GM12878 (cell line): ENCODE data around the gene DHX16. TPM values are rescaled to one million over a fixed set of nuclear protein-coding genes. Genes with fewer than 3 reads are reported as not detected.

Source experiments
- ATAC-seq: fragments of 200-7000 bp; cut with Tn5 transposase; 3 replicates; pipeline ENCODE4 v1.9.1; 2020; ENCODE audit warnings: mild to moderate bottlenecking, moderate library complexity
- BruUV-seq: library from RNA; stranded (reverse); fragments of 400-500 nt; replicated peaks from 2 replicates; lab custom pipeline; 2021; lab: Mats Ljungman, UMichigan
- CTCF ChIA-PET: fragments of 300-600 bp; sonication (Branson Sonifier 250); formaldehyde crosslinking; extraction: SDS; loops from one replicate; lab custom pipeline; 2021; ENCODE audit warnings: inconsistent platforms; lab: Yijun Ruan, JAX
- POLR2A ChIA-PET: fragments of 350-600 bp; formaldehyde crosslinking; extraction: SDS; loops from one replicate; lab custom pipeline; 2021; ENCODE audit warnings: inconsistent platforms; lab: Charles Lee
- RAD21 ChIA-PET: fragments of 300-600 bp; sonication (Branson Sonifier 250); formaldehyde crosslinking; loops from one replicate; lab custom pipeline; 2023; ENCODE audit warnings: antibody characterized with exemption; ENCODE audit not compliant: unreplicated experiment; lab: Charles Lee
- SMC1A ChIA-PET: fragments of 300-600 bp; sonication (Branson Sonifier 250); formaldehyde crosslinking; loops from one replicate; lab custom pipeline; 2023; ENCODE audit not compliant: unreplicated experiment, uncharacterized antibody; lab: Charles Lee
- DNase-seq: peaks from one replicate; pipeline ENCODE4 v3.0.0-alpha.2; 2011; ENCODE audit warnings: low read depth, low spot score
- FAIRE-seq: peaks from 3 replicates; lab custom pipeline; 2011; peaks lifted over from hg19 to GRCh38; lab: Jason Lieb, UNC
- H2AFZ ChIP-seq: 2 replicates; pipeline ENCODE4 v1.6.0; 2011; ENCODE audit warnings: low read depth, low read length, control low read depth; ENCODE audit not compliant: control insufficient read depth
- H3K27ac ChIP-seq: 2 replicates; pipeline ENCODE4 v1.5.1; 2011; ENCODE audit warnings: control low read depth; ENCODE audit not compliant: control insufficient read depth, insufficient read depth
- H3K27me3 ChIP-seq, 2 experiments: replicated peaks in 1 of 2; 2 replicates each; pipeline versions ENCODE4 v1.6.0 to v1.6.1; 2011; ENCODE audit warnings: low read length in 1 of 2; ENCODE audit not compliant: control insufficient read depth in 2 of 2, insufficient read depth in 2 of 2
- H3K36me3 ChIP-seq, 2 experiments: 2 replicates each; pipeline ENCODE4 v1.5.1; 2011; ENCODE audit warnings: low read length in 1 of 2; ENCODE audit not compliant: control insufficient read depth in 2 of 2, insufficient read depth in 2 of 2
- H3K4me1 ChIP-seq: 2 replicates; pipeline ENCODE4 v1.6.1; 2011; ENCODE audit warnings: mild to moderate bottlenecking, low read length, moderate library complexity, mixed read lengths; ENCODE audit not compliant: control insufficient read depth, insufficient read depth
- H3K4me2 ChIP-seq: 2 replicates; pipeline ENCODE4 v1.6.0; 2011; ENCODE audit warnings: control low read depth; ENCODE audit not compliant: control insufficient read depth, insufficient read depth
- H3K4me3 ChIP-seq: fragments of 200-600 bp; sonication (generic); 2 replicates; pipeline ENCODE4 v1.5.1; 2016
- H3K79me2 ChIP-seq: 2 replicates; pipeline ENCODE4 v1.6.0; 2011; ENCODE audit warnings: low read length; ENCODE audit not compliant: control insufficient read depth, insufficient read depth
- H3K9ac ChIP-seq: 2 replicates; pipeline ENCODE4 v1.8.0; 2011; ENCODE audit warnings: low read length, control low read depth, mixed read lengths; ENCODE audit not compliant: control insufficient read depth, insufficient read depth
- H3K9me3 ChIP-seq: replicated peaks from 3 replicates; pipeline ENCODE4 v1.5.1; 2011; ENCODE audit warnings: mild to moderate bottlenecking, low read length; ENCODE audit not compliant: control insufficient read depth, insufficient read depth
- H4K20me1 ChIP-seq: 2 replicates; pipeline ENCODE4 v1.6.0; 2011; ENCODE audit not compliant: control insufficient read depth, insufficient read depth
- CHD2 ChIP-seq: IDR thresholded peaks from 2 replicates; pipeline ENCODE4 v1.6.1; 2011; ENCODE audit warnings: low read depth, low read length, improper control_type of control experiment, borderline replicate concordance
- E2F8 ChIP-seq: fragments of 450-650 bp; IDR thresholded peaks from 2 replicates; pipeline ENCODE4 v1.6.1; 2018; ENCODE audit warnings: mild to moderate bottlenecking, low read depth, moderate library complexity; ENCODE audit not compliant: partially characterized antibody
- ELK1 ChIP-seq: IDR thresholded peaks from 2 replicates; pipeline ENCODE4 v1.6.1; 2012; ENCODE audit warnings: low read depth, low read length, improper control_type of control experiment
- ETV6 ChIP-seq, 2 experiments: fragments of 450-650 bp in 1 of 2; IDR thresholded peaks in 1 of 2; conservative IDR thresholded peaks in 1 of 2; 2 replicates each; pipeline ENCODE4 v1.6.1; 2014; ENCODE audit warnings: antibody characterized with exemption in 1 of 2, borderline replicate concordance in 1 of 2, low read depth in 1 of 2, mild to moderate bottlenecking in 1 of 2, moderate library complexity in 1 of 2
- IKZF2 ChIP-seq, 2 experiments: fragments of 450-650 bp; IDR thresholded peaks; 2 replicates each; pipeline ENCODE4 v1.6.1; 2017; ENCODE audit warnings: mild to moderate bottlenecking in 2 of 2, moderate library complexity in 2 of 2
- NFIC ChIP-seq: IDR thresholded peaks from 2 replicates; pipeline ENCODE4 v1.6.1; 2012; ENCODE audit warnings: low read depth, mild to moderate bottlenecking, inconsistent platforms, low read length, moderate library complexity
- PAX8 ChIP-seq: fragments of 450-650 bp; IDR thresholded peaks from 2 replicates; pipeline ENCODE4 v1.6.1; 2017; ENCODE audit warnings: mild to moderate bottlenecking, moderate library complexity
- RCOR1 ChIP-seq: conservative IDR thresholded peaks from 2 replicates; pipeline ENCODE4 v1.6.1; 2012; ENCODE audit warnings: low read depth, low read length, improper control_type of control experiment
- SREBF1 ChIP-seq: IDR thresholded peaks from 2 replicates; pipeline ENCODE4 v1.6.1; 2012; ENCODE audit warnings: mild to moderate bottlenecking, low read length
- STAT3 ChIP-seq: IDR thresholded peaks from 2 replicates; pipeline ENCODE4 v1.6.1; 2011; ENCODE audit warnings: low read depth, low read length, improper control_type of control experiment
- WGBS: methylation state at CpG from one replicate; pipeline ENCODE4 v1.1.6; 2016; ENCODE audit warnings: low lambda C conversion rate; ENCODE audit not compliant: insufficient replicate concordance, insufficient coverage; ENCODE audit errors: missing lambda C conversion rate; 5-methylcytosine and 5-hydroxymethylcytosine counted together
- in situ Hi-C: fragments of 300-500 bp; cut with MboI; formaldehyde crosslinking; loops from 9 replicates; pipeline ENCODE4 v1.14.3; 2018; ENCODE audit warnings: mixed read lengths
- intact Hi-C: fragments of 100-400 bp; cut with micrococcal nuclease; formaldehyde crosslinking; loops from one replicate; pipeline ENCODE4 v1.14.2; 2022; ENCODE audit not compliant: unreplicated experiment
- polyA plus RNA-seq, 11 experiments: library from polyadenylated mRNA; depleted of rRNA in 4 of 11; unstranded in 6 of 11; stranded (reverse) in 5 of 11; fragments of >200 nt; fragmentation: Nextera tagmentation in 4 of 11; fragmentation: Illumina TruSeq in 1 of 11; extraction: Ambion mirVana in 4 of 11; extraction: Trizol in 1 of 11; gene quantifications; 1 replicate in 1 of 11; 2 replicates in 10 of 11; pipeline versions ENCODE4 v1.2.1 to v1.2.3, GENCODE V29; 2011 to 2016; ENCODE audit warnings: inconsistent platforms in 2 of 11, missing spikeins in 2 of 11, low read depth in 1 of 11
- total RNA-seq, 4 experiments: library from RNA; depleted of rRNA in 3 of 4; stranded (reverse); fragments of >200 nt in 3 of 4; fragmentation: Illumina TruSeq in 1 of 4; extraction: Trizol in 1 of 4; gene quantifications; 2 replicates each; pipeline versions ENCODE4 v1.2.1 to v1.2.3, GENCODE V29; 2013 to 2021

The DHX16 gene
- total and polyA plus RNA-seq, 10 of the 15 experiments (the other 5 are each of a cell fraction or from before 2014, with no cell fraction given), result 10.1 to 41.4 (median 38.3) TPM

- ChIA-PET RAD21 (interaction anchor here (0.8 to 2.2 kb wide), 3 partner anchors 11 to 120 kb away, joined by 3 to 7 read pairs (median 3); partner anchors contain the start of gene DHX16), POLR2A (interaction anchor here (0.8 to 1.5 kb wide), 4 partner anchors 11 to 35 kb away, joined by 3 to 8 read pairs (median 6); partner anchors contain the start of gene C6orf136), SMC1A (interaction anchor here (1.2 to 1.4 kb wide), 3 partner anchors 11 to 62 kb away, joined by 3 read pairs; no protein-coding TSS in a partner anchor), CTCF (interaction anchor here (0.7 to 2.6 kb wide), 5 partner anchors 15 to 120 kb away, joined by 3 to 13 read pairs (median 6); no protein-coding TSS in a partner anchor)
- in situ Hi-C loops (no loop called here), intact Hi-C loops (no loop called here)
- Histone ChIP-seq H3K4me1 (peaks cover 3% of the 10 kb centered on the region), H3K27me3 (no peaks in the 10 kb centered on the region), H3K4me2 (no peak overlapping the region), H3K79me2 (peaks cover 31% of the 10 kb centered on the region), H3K36me3 (peaks cover 6 to 56% of the 10 kb centered on the region in 2 experiments), H4K20me1 (0 out of 2 replicates have a peak, but pooled peaks cover 8% of the 10 kb centered on the region), H3K9me3 (no peaks in the 10 kb centered on the region; the same call in 2 of the 3 replicates), H3K27ac (no peak overlapping the region), H2AFZ (no peak overlapping the region), H3K9ac (no peak overlapping the region), H3K4me3 (no peak overlapping the region)
- TF ChIP-seq ELK1 (no peak), NFIC (no peak), STAT3 (no peak), RCOR1 (no peak), IKZF2 (IDR thresholded peaks at IDR 0.05) (no peak), ETV6 (conservative IDR thresholded peaks at IDR 0.05 in 1 of 2, IDR thresholded peaks at IDR 0.05 in 1 of 2; ENCODE audit: borderline replicate concordance in 1 of 2, low read depth in 1 of 2) (no peak), PAX8 (no peak), CHD2 (no peak), SREBF1 (no peak), E2F8 (no peak)
- FAIRE-seq (no peak), DNase-seq (no peak), ATAC-seq (no peak)
- BruUV-seq, result no TSS peak
- WGBS, result 71% methylated on average over 9 of the region's 9 CpGs
Observed at GRCh38 chr6:30611150-30611855, 61.5 kb downstream of the DHX16 start.
